Progenitor cell of endocrine pancreas (in vitro differentiated cells): ENCODE measurements around the gene PTPRQ. TPM values are rescaled to one million over a fixed set of nuclear protein-coding genes. Genes with fewer than 3 reads are reported as not detected.

Experiments
- DNase-seq: peaks from one replicate; pipeline ENCODE4 v3.0.0; 2021; ENCODE audit warnings: low spot score; ENCODE audit not compliant: unreplicated experiment
- H3K27ac Mint-ChIP-seq: 2 replicates; pipeline ENCODE4 v1.8.0; 2021; ENCODE audit warnings: mild to moderate bottlenecking, moderate library complexity, mixed read lengths
- H3K27me3 Mint-ChIP-seq: 2 replicates; pipeline ENCODE4 v1.8.0; 2021; ENCODE audit warnings: mixed read lengths
- H3K36me3 Mint-ChIP-seq: 2 replicates; pipeline ENCODE4 v1.8.0; 2022; ENCODE audit warnings: mixed read lengths; ENCODE audit not compliant: insufficient read depth
- H3K4me1 Mint-ChIP-seq: 2 replicates; pipeline ENCODE4 v1.8.0; 2021; ENCODE audit warnings: low read depth, mixed read lengths
- H3K4me3 Mint-ChIP-seq: 2 replicates; pipeline ENCODE4 v1.8.0; 2021; ENCODE audit warnings: low read depth, mild to moderate bottlenecking, moderate library complexity, mixed read lengths
- H3K9me3 Mint-ChIP-seq: 2 replicates; pipeline ENCODE4 v1.8.0; 2021; ENCODE audit warnings: low read depth, mixed read lengths
- total RNA-seq: library from RNA; stranded (reverse); gene quantifications from 2 replicates; pipeline ENCODE4 v1.2.1, GENCODE V29; 2021
- TF ChIP-seq, protein P1 (sequence below): fragments of 200-600 bp; sonication (generic); IDR thresholded peaks from one replicate; pipeline ENCODE4 v1.5.0; 2021; ENCODE audit warnings: antibody characterized with exemption, mild to moderate bottlenecking; ENCODE audit not compliant: unreplicated experiment

The PTPRQ gene
- total RNA-seq, 1 donor from 2014 or later, result 0.19 TPM

DNA sequence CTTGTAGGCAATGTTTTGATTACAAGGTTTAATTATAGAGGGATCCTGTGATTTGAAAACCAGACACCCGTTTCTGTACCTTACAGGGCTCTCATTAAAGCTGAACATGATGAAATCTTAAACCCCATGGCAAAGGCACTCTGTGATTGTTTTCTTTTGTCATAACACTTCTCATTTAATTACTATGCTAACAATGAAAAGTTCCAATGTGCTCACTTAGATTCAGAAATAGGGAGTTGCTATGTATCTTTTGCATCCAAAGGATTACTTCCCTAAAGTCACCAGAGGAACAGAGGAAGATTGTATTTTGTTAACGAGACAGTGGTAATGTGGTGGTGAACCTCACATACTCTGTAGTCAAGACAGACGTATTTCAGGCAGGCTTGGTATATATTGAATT is 181.9 kb downstream of the PTPRQ start:
- Mint-ChIP-seq H3K4me1 (peaks cover 8% of the 10 kb centered on the region), H3K9me3 (no peaks in the 10 kb centered on the region), H3K27ac (no peak overlapping the region), H3K27me3 (no peaks in the 10 kb centered on the region), H3K4me3 (no peak overlapping the region), H3K36me3 (no peaks in the 10 kb centered on the region)
- no peak for DNase-seq
- TF ChIP-seq, protein P1, sequence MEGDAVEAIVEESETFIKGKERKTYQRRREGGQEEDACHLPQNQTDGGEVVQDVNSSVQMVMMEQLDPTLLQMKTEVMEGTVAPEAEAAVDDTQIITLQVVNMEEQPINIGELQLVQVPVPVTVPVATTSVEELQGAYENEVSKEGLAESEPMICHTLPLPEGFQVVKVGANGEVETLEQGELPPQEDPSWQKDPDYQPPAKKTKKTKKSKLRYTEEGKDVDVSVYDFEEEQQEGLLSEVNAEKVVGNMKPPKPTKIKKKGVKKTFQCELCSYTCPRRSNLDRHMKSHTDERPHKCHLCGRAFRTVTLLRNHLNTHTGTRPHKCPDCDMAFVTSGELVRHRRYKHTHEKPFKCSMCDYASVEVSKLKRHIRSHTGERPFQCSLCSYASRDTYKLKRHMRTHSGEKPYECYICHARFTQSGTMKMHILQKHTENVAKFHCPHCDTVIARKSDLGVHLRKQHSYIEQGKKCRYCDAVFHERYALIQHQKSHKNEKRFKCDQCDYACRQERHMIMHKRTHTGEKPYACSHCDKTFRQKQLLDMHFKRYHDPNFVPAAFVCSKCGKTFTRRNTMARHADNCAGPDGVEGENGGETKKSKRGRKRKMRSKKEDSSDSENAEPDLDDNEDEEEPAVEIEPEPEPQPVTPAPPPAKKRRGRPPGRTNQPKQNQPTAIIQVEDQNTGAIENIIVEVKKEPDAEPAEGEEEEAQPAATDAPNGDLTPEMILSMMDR, result no peak

DNA sequence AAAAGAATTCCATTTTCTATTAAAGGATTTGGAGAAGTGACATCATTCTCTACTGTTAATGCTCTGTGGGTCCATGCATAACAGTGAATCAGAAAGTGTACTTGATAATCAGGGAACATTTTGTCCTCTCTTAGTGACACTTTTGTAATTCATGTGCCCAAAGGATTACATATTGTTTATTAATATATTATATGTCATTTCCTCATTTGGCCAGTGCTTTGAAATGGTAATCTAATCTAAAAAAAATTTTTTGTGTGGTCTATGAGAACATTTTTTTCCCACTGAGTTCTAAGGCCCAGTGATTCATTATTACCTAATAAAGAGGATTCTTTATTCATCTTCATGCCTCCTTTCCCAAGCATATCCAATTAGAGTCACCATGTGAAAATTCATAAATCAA is 183.7 kb downstream of the PTPRQ start:
- Mint-ChIP-seq H3K36me3 (no peaks in the 10 kb centered on the region), H3K4me3 (no peak overlapping the region), H3K27ac (no peak overlapping the region), H3K9me3 (no peaks in the 10 kb centered on the region), H3K27me3 (no peaks in the 10 kb centered on the region), H3K4me1 (peaks cover 8% of the 10 kb centered on the region)
- DNase-seq, result no peak
- TF ChIP-seq, protein P1, result no peak

DNA sequence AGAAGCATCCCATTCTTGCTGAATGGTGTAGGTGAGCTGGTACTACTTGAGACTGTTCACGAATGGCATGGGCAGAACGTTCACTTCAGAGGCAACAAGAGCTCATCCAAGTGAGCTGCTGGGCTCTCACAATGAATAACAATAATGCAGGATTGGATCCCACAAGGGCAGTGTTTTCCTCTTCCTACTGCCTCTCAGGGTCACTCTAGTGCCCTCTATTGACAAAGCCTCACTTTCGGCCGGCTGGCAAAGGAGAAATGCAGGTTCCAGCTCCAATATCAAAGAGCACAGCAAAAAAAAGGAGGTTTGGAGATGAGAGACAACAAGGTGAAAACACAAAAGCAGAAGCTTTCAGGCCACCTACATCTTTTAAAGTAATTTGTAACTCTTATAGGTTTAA is 188.8 kb downstream of the PTPRQ start:
- Mint-ChIP-seq H3K36me3 (no peaks in the 10 kb centered on the region), H3K4me1 (peaks cover 8% of the 10 kb centered on the region), H3K27me3 (no peaks in the 10 kb centered on the region), H3K27ac (no peak overlapping the region), H3K9me3 (no peaks in the 10 kb centered on the region), H3K4me3 (no peak overlapping the region)
- no peak for DNase-seq
- TF ChIP-seq, protein P1, result peak; percentile 29

DNA sequence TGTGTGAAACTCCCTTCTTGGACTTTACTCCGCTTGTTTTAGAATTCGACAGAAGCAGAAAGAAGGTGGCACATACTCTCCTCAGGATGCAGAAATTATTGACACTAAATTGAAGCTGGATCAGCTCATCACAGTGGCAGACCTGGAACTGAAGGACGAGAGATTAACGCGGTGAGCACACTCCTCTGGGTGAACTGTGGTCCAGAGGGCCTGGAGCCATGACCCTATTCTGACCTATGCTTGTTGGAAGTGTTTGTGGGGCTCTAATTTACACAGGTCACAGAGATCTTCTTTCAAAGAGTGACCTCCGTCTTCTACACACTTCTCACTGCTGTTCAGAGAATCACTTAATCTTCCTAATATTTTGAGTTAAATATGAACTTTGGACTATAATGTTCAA is 190.9 kb downstream of the PTPRQ start:
- Mint-ChIP-seq H3K27me3 (no peaks in the 10 kb centered on the region), H3K36me3 (no peaks in the 10 kb centered on the region), H3K9me3 (no peaks in the 10 kb centered on the region), H3K4me1 (peaks cover 6% of the 10 kb centered on the region), H3K27ac (no peak overlapping the region), H3K4me3 (no peak overlapping the region)
- TF ChIP-seq, protein P1, result no peak
- no peak for DNase-seq

DNA sequence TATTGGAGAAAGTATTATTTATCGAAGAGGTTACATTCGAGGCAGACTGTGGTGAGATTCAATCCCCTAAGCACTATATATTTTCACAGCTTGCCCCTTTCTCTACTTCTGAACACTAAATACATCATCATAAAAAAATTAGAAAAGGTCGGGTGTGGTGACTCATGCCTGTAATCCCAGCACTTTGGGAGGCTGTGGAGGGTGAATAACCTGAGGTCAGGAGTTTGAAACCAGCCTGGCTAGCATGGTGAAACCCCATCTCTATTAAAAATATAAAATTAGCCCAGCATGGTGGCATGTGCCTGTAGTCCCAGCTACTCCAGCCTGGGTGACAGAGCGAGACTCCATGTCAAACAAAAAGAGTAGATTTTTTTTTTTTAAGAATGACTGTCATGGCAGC is 192.8 kb downstream of the PTPRQ start:
- H3K36me3 Mint-ChIP-seq, result no peaks in the 10 kb centered on the region
- TF ChIP-seq, protein P1, result no peak
- no peak overlapping the region for H3K27ac Mint-ChIP-seq
- no peak for DNase-seq
- H3K27me3 Mint-ChIP-seq, result no peaks in the 10 kb centered on the region
- no peaks in the 10 kb centered on the region for H3K9me3 Mint-ChIP-seq
- peaks cover 6% of the 10 kb centered on the region for H3K4me1 Mint-ChIP-seq
- H3K4me3 Mint-ChIP-seq, result no peak overlapping the region
